ENCODE results near the gene TBP.
"Not testable (repeated sequence)": the region's sequence is repeated elsewhere in the genome, so short reads cannot be mapped to it uniquely, and the experiment has no call there.

Gene TBP

GRCh38 chr6:170609225-170609624 is 55.1 kb downstream of the TBP start:
- not testable (repeated sequence) for H3K4me3 Mint-ChIP-seq; H3K4me1 Mint-ChIP-seq (ENCODE audit: low read depth); H3K36me3 Mint-ChIP-seq (ENCODE audit: low read depth); H3K9me3 Mint-ChIP-seq; H3K27ac Mint-ChIP-seq
- peaks cover 66% of the 10 kb centered on the region for H3K27me3 Mint-ChIP-seq (ENCODE audit: low read depth)

GRCh38 chr6:170612256-170612804 is 58.2 kb downstream of the TBP start:
- not testable (repeated sequence) for H3K4me1 Mint-ChIP-seq (ENCODE audit: low read depth); H3K36me3 Mint-ChIP-seq (ENCODE audit: low read depth); H3K27ac Mint-ChIP-seq; H3K9me3 Mint-ChIP-seq
- Mint-ChIP-seq H3K27me3 (ENCODE audit: low read depth) (peaks cover 41% of the 10 kb centered on the region), H3K4me3 (peak overlapping the region; percentile 50)

- not testable (repeated sequence) for H3K36me3 Mint-ChIP-seq (ENCODE audit: low read depth); H3K4me3 Mint-ChIP-seq; H3K9me3 Mint-ChIP-seq; H3K27ac Mint-ChIP-seq; H3K4me1 Mint-ChIP-seq (ENCODE audit: low read depth)
- H3K27me3 Mint-ChIP-seq (ENCODE audit: low read depth): peaks cover 12% of the 10 kb centered on the region
Observed at GRCh38 chr6:170616020-170616554, 61.9 kb downstream of the TBP start.
